Keratinocyte (primary cell): Measurements from ENCODE around the gene MYF6. TPM values are rescaled to one million over a fixed set of nuclear protein-coding genes. Genes with fewer than 3 reads are reported as not detected.

ENCODE experiments used
- DNase-seq: peaks from one replicate; pipeline ENCODE4 v3.0.0-alpha.2; 2011; ENCODE audit warnings: low read depth, missing footprints, low spot score
- FAIRE-seq: peaks from 2 replicates; lab custom pipeline; 2011; peaks lifted over from hg19 to GRCh38; lab: Jason Lieb, UNC
- H2AFZ ChIP-seq: 2 replicates; pipeline ENCODE4 v1.6.0; 2012; ENCODE audit warnings: low read length, control low read depth, inconsistent platforms; ENCODE audit not compliant: control insufficient read depth
- H3K27ac ChIP-seq: 2 replicates; pipeline ENCODE4 v1.5.1; 2011; ENCODE audit warnings: low read length; ENCODE audit not compliant: control insufficient read depth, insufficient read depth
- H3K27me3 ChIP-seq: 3 replicates; pipeline ENCODE4 v1.6.0; 2011; ENCODE audit warnings: low read length; ENCODE audit not compliant: control insufficient read depth, insufficient read depth; ENCODE audit errors: extremely low read depth
- H3K36me3 ChIP-seq, 2 experiments: 2 replicates in 1 of 2; 3 replicates in 1 of 2; pipeline ENCODE4 v1.5.1; 2011; ENCODE audit warnings: low read length in 2 of 2, mild to moderate bottlenecking in 1 of 2; ENCODE audit not compliant: control insufficient read depth in 2 of 2, insufficient read depth in 2 of 2; ENCODE audit errors: extremely low read depth in 1 of 2
- H3K4me1 ChIP-seq: 3 replicates; pipeline ENCODE4 v1.5.1; 2011; ENCODE audit warnings: low read length; ENCODE audit not compliant: control insufficient read depth, insufficient read depth; ENCODE audit errors: extremely low read depth
- H3K4me2 ChIP-seq: 3 replicates; pipeline ENCODE4 v1.6.0; 2011; ENCODE audit warnings: low read depth, low read length; ENCODE audit not compliant: control insufficient read depth, insufficient read depth; ENCODE audit errors: extremely low read depth
- H3K4me3 ChIP-seq, 3 experiments: fragments of 200-600 bp in 1 of 3; sonication (generic) in 1 of 3; 2 replicates in 2 of 3; 3 replicates in 1 of 3; pipeline ENCODE4 v1.5.1; 2011 to 2016; ENCODE audit warnings: low read length in 3 of 3, mild to moderate bottlenecking in 3 of 3, control low read depth in 2 of 3, inconsistent platforms in 1 of 3, low read depth in 1 of 3, mixed read lengths in 1 of 3, mixed run types in 1 of 3, moderate library complexity in 1 of 3; ENCODE audit not compliant: control insufficient read depth in 2 of 3, insufficient read depth in 2 of 3; ENCODE audit errors: extremely low read depth in 1 of 3
- H3K79me2 ChIP-seq: 2 replicates; pipeline ENCODE4 v1.6.0; 2012; ENCODE audit warnings: low read length; ENCODE audit not compliant: control insufficient read depth, insufficient read depth
- H3K9ac ChIP-seq: 3 replicates; pipeline ENCODE4 v1.6.0; 2011; ENCODE audit warnings: low read length; ENCODE audit not compliant: control insufficient read depth, insufficient read depth; ENCODE audit errors: extremely low read depth
- H3K9me1 ChIP-seq: 3 replicates; pipeline ENCODE4 v1.6.0; 2011; ENCODE audit warnings: low read length; ENCODE audit not compliant: control insufficient read depth, insufficient read depth; ENCODE audit errors: extremely low read depth
- H3K9me3 ChIP-seq: 2 replicates; pipeline ENCODE4 v1.5.1; 2012; ENCODE audit warnings: low read depth, low read length; ENCODE audit not compliant: control insufficient read depth
- H4K20me1 ChIP-seq: 3 replicates; pipeline ENCODE4 v1.6.0; 2011; ENCODE audit warnings: low read length; ENCODE audit not compliant: control insufficient read depth, insufficient read depth; ENCODE audit errors: extremely low read depth
- EZH2 ChIP-seq: IDR thresholded peaks from one replicate; pipeline ENCODE4 v1.6.1; 2012; ENCODE audit warnings: inconsistent platforms, mild to moderate bottlenecking, low read length, moderate library complexity
- dilution Hi-C: fragments of 300-500 bp; cut with MboI; formaldehyde crosslinking; loops from one replicate; pipeline ENCODE4 v1.7.0; 2020; ENCODE audit warnings: low sequenced_read_pairs; ENCODE audit not compliant: extremely low pct_ligation_motif_present
- polyA plus RNA-seq, 5 experiments: library from polyadenylated mRNA; depleted of rRNA in 3 of 5; stranded (reverse) in 3 of 5; stranded (forward) in 1 of 5; unstranded in 1 of 5; fragments of >200 nt; gene quantifications; 1 replicate in 1 of 5; 2 replicates in 3 of 5; 3 replicates in 1 of 5; pipeline versions ENCODE4 v1.2.1 to v1.2.3, GENCODE V29; 2011 to 2012; ENCODE audit warnings: missing spikeins in 2 of 5, low read depth in 1 of 5, low replicate concordance in 1 of 5
- TF ChIP-seq, protein P1 (sequence below), 3 experiments: IDR thresholded peaks in 1 of 3; conservative IDR thresholded peaks in 1 of 3; optimal IDR thresholded peaks in 1 of 3; 2 replicates in 2 of 3; 3 replicates in 1 of 3; pipeline versions ENCODE3 to v1.5.1; 2011; ENCODE audit warnings: low read length in 3 of 3, mild to moderate bottlenecking in 3 of 3, moderate library complexity in 2 of 3, control low read depth in 1 of 3, inconsistent platforms in 1 of 3; ENCODE audit not compliant: insufficient read depth in 2 of 3; ENCODE audit errors: extremely low read depth in 1 of 3

Gene MYF6
- polyA plus RNA-seq, 1 donor (not counting 4 experiments of a cell fraction or from before 2014, with no cell fraction given): not detected

- Histone ChIP-seq H3K4me3 (no peak overlapping the region), H3K4me1 (no peaks in the 10 kb centered on the region), H3K9ac (no peak overlapping the region), H2AFZ (no peak overlapping the region), H3K9me1 (no peaks in the 10 kb centered on the region), H4K20me1 (no peaks in the 10 kb centered on the region), H3K36me3 (no peaks in the 10 kb centered on the region), H3K9me3 (no peaks in the 10 kb centered on the region), H3K79me2 (no peaks in the 10 kb centered on the region), H3K27me3 (peaks cover 35% of the 10 kb centered on the region), H3K4me2 (no peak overlapping the region), H3K27ac (no peak overlapping the region)
- DNase-seq (no peak), FAIRE-seq (no peak)
- dilution Hi-C loops: no loop called here
- TF ChIP-seq, protein P1, sequence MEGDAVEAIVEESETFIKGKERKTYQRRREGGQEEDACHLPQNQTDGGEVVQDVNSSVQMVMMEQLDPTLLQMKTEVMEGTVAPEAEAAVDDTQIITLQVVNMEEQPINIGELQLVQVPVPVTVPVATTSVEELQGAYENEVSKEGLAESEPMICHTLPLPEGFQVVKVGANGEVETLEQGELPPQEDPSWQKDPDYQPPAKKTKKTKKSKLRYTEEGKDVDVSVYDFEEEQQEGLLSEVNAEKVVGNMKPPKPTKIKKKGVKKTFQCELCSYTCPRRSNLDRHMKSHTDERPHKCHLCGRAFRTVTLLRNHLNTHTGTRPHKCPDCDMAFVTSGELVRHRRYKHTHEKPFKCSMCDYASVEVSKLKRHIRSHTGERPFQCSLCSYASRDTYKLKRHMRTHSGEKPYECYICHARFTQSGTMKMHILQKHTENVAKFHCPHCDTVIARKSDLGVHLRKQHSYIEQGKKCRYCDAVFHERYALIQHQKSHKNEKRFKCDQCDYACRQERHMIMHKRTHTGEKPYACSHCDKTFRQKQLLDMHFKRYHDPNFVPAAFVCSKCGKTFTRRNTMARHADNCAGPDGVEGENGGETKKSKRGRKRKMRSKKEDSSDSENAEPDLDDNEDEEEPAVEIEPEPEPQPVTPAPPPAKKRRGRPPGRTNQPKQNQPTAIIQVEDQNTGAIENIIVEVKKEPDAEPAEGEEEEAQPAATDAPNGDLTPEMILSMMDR (optimal IDR thresholded peaks at IDR 0.05 in 1 of 3, IDR thresholded peaks at IDR 0.05 in 1 of 3, conservative IDR thresholded peaks at IDR 0.05 in 1 of 3; ENCODE audit: extremely low read depth in 1 of 3, insufficient read depth in 2 of 3, low read length in 3 of 3): no peak
- no peak for TF ChIP-seq EZH2
Measured at GRCh38 chr12:80710727-80711449, 3.5 kb downstream of the MYF6 start.

DNA sequence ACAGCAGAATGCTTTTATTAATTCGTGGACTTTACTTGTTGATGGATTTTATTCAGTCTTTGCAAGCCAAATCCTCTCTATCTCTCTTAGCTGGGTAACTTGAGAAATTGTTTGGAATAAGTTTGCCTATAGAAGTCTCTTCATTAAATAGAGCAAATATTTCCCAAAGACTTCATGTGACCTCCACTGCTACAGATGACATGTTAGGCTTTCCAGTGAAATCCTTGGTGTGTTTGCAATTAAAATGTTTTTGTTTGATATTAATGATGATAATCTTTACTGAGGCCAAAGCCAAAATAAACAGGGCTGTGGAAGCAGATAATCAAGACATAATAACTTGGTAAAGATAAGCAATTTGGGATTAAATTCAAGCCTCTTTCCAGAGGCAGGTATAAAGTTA, 4.4 kb downstream of the MYF6 start:
- H3K36me3 ChIP-seq: no peaks in the 10 kb centered on the region
- no peaks in the 10 kb centered on the region for H3K9me3 ChIP-seq
- H2AFZ ChIP-seq: no peak overlapping the region
- H3K9me1 ChIP-seq: no peaks in the 10 kb centered on the region
- no peak overlapping the region for H3K4me2 ChIP-seq
- H3K79me2 ChIP-seq: no peaks in the 10 kb centered on the region
- H3K4me3 ChIP-seq: no peak overlapping the region
- TF ChIP-seq EZH2: no peak
- TF ChIP-seq, protein P1 (optimal IDR thresholded peaks at IDR 0.05 in 1 of 3, IDR thresholded peaks at IDR 0.05 in 1 of 3, conservative IDR thresholded peaks at IDR 0.05 in 1 of 3; ENCODE audit: extremely low read depth in 1 of 3, insufficient read depth in 2 of 3, low read length in 3 of 3): no peak
- H3K9ac ChIP-seq: no peak overlapping the region
- dilution Hi-C loops: no loop called here
- H3K27me3 ChIP-seq: peaks cover 44% of the 10 kb centered on the region
- no peak for DNase-seq
- no peak overlapping the region for H3K27ac ChIP-seq
- FAIRE-seq: no peak
- H4K20me1 ChIP-seq: no peaks in the 10 kb centered on the region
- H3K4me1 ChIP-seq: no peaks in the 10 kb centered on the region
